ENCODE measurements around the gene NECTIN3.
A peak's percentile ranks its signal among the peaks of the same experiment; 100 is the strongest.

NECTIN3 gene

GRCh38 chr3:111051354-111051753 is 20.3 kb upstream of the NECTIN3 start:
- Histone ChIP-seq H3K27ac (ENCODE audit: low read length) (no peak overlapping the region), H3K4me3 (ENCODE audit: low read length) (no peak overlapping the region), H3K9ac (ENCODE audit: low read length) (no peak overlapping the region), H3K9me3 (ENCODE audit: control insufficient read depth, low read depth, low read length) (no peaks in the 10 kb centered on the region), H3K4me1 (ENCODE audit: control insufficient read depth, low read depth, low read length) (peaks cover 24% of the 10 kb centered on the region), H3K36me3 (ENCODE audit: control insufficient read depth, low read depth, low read length) (no peaks in the 10 kb centered on the region), H3K27me3 (ENCODE audit: control insufficient read depth, insufficient read depth, low read length) (no peaks in the 10 kb centered on the region)

- no peak overlapping the region for H3K9ac ChIP-seq (ENCODE audit: low read length)
- H3K4me3 ChIP-seq (ENCODE audit: low read length), result no peak overlapping the region
- no peaks in the 10 kb centered on the region for H3K9me3 ChIP-seq (ENCODE audit: control insufficient read depth, low read depth, low read length)
- peaks cover 6% of the 10 kb centered on the region for H3K4me1 ChIP-seq (ENCODE audit: control insufficient read depth, low read depth, low read length)
- no peaks in the 10 kb centered on the region for H3K27me3 ChIP-seq (ENCODE audit: control insufficient read depth, insufficient read depth, low read length)
- H3K36me3 ChIP-seq (ENCODE audit: control insufficient read depth, low read depth, low read length), result no peaks in the 10 kb centered on the region
- no peak overlapping the region for H3K27ac ChIP-seq (ENCODE audit: low read length)
Observed at GRCh38 chr3:111068574-111068973, 3.0 kb upstream of the NECTIN3 start.

GRCh38 chr3:111069974-111070771 is 1.4 kb upstream of the NECTIN3 start:
- Histone ChIP-seq H3K27me3 (ENCODE audit: control insufficient read depth, insufficient read depth, low read length) (no peaks in the 10 kb centered on the region), H3K9me3 (ENCODE audit: control insufficient read depth, low read depth, low read length) (no peaks in the 10 kb centered on the region), H3K36me3 (ENCODE audit: control insufficient read depth, low read depth, low read length) (no peaks in the 10 kb centered on the region), H3K4me1 (ENCODE audit: control insufficient read depth, low read depth, low read length) (peaks cover 16% of the 10 kb centered on the region), H3K4me3 (ENCODE audit: low read length) (peak overlapping the region; percentile 94), H3K27ac (ENCODE audit: low read length) (peak overlapping the region; percentile 76), H3K9ac (ENCODE audit: low read length) (peak overlapping the region; percentile 77)

- no peaks in the 10 kb centered on the region for H3K9me3 ChIP-seq (ENCODE audit: control insufficient read depth, low read depth, low read length)
- H3K4me3 ChIP-seq (ENCODE audit: low read length), result peak overlapping the region; percentile 94
- peak overlapping the region; percentile 77 for H3K9ac ChIP-seq (ENCODE audit: low read length)
- peaks cover 20% of the 10 kb centered on the region for H3K4me1 ChIP-seq (ENCODE audit: control insufficient read depth, low read depth, low read length)
- peak overlapping the region; percentile 76 for H3K27ac ChIP-seq (ENCODE audit: low read length)
- H3K27me3 ChIP-seq (ENCODE audit: control insufficient read depth, insufficient read depth, low read length), result no peaks in the 10 kb centered on the region
- H3K36me3 ChIP-seq (ENCODE audit: control insufficient read depth, low read depth, low read length), result no peaks in the 10 kb centered on the region
Observed at GRCh38 chr3:111070772-111071256, 802 bp upstream of the NECTIN3 start.

- Histone ChIP-seq H3K36me3 (ENCODE audit: control insufficient read depth, low read depth, low read length) (no peaks in the 10 kb centered on the region), H3K27ac (ENCODE audit: low read length) (no peak overlapping the region), H3K27me3 (ENCODE audit: control insufficient read depth, insufficient read depth, low read length) (no peaks in the 10 kb centered on the region), H3K9ac (ENCODE audit: low read length) (peak overlapping the region; percentile 76), H3K9me3 (ENCODE audit: control insufficient read depth, low read depth, low read length) (no peaks in the 10 kb centered on the region), H3K4me1 (ENCODE audit: control insufficient read depth, low read depth, low read length) (peaks cover 22% of the 10 kb centered on the region), H3K4me3 (ENCODE audit: low read length) (peak overlapping the region; percentile 96)
Observed at GRCh38 chr3:111072031-111072921, 660 bp downstream of the NECTIN3 start.

- no peaks in the 10 kb centered on the region for H3K36me3 ChIP-seq (ENCODE audit: control insufficient read depth, low read depth, low read length)
- H3K27me3 ChIP-seq (ENCODE audit: control insufficient read depth, insufficient read depth, low read length), result no peaks in the 10 kb centered on the region
- peak overlapping the region; percentile 96 for H3K4me3 ChIP-seq (ENCODE audit: low read length)
- H3K9me3 ChIP-seq (ENCODE audit: control insufficient read depth, low read depth, low read length), result no peaks in the 10 kb centered on the region
- no peak overlapping the region for H3K27ac ChIP-seq (ENCODE audit: low read length)
- peak overlapping the region; percentile 76 for H3K9ac ChIP-seq (ENCODE audit: low read length)
- H3K4me1 ChIP-seq (ENCODE audit: control insufficient read depth, low read depth, low read length), result peaks cover 31% of the 10 kb centered on the region
Observed at GRCh38 chr3:111073218-111073617, 1.6 kb downstream of the NECTIN3 start.

GRCh38 chr3:111076732-111077131 is 5.1 kb downstream of the NECTIN3 start:
- Histone ChIP-seq H3K4me3 (ENCODE audit: low read length) (no peak overlapping the region), H3K4me1 (ENCODE audit: control insufficient read depth, low read depth, low read length) (peaks cover 54% of the 10 kb centered on the region), H3K27ac (ENCODE audit: low read length) (no peak overlapping the region), H3K9ac (ENCODE audit: low read length) (no peak overlapping the region), H3K36me3 (ENCODE audit: control insufficient read depth, low read depth, low read length) (no peaks in the 10 kb centered on the region), H3K27me3 (ENCODE audit: control insufficient read depth, insufficient read depth, low read length) (no peaks in the 10 kb centered on the region), H3K9me3 (ENCODE audit: control insufficient read depth, low read depth, low read length) (no peaks in the 10 kb centered on the region)

- Histone ChIP-seq H3K27me3 (ENCODE audit: control insufficient read depth, insufficient read depth, low read length) (no peaks in the 10 kb centered on the region), H3K27ac (ENCODE audit: low read length) (no peak overlapping the region), H3K9ac (ENCODE audit: low read length) (no peak overlapping the region), H3K4me1 (ENCODE audit: control insufficient read depth, low read depth, low read length) (peaks cover 60% of the 10 kb centered on the region), H3K36me3 (ENCODE audit: control insufficient read depth, low read depth, low read length) (no peaks in the 10 kb centered on the region), H3K4me3 (ENCODE audit: low read length) (no peak overlapping the region), H3K9me3 (ENCODE audit: control insufficient read depth, low read depth, low read length) (no peaks in the 10 kb centered on the region)
Observed at GRCh38 chr3:111077369-111077768, 5.8 kb downstream of the NECTIN3 start.

GRCh38 chr3:111080413-111080812 is 8.8 kb downstream of the NECTIN3 start:
- Histone ChIP-seq H3K9ac (ENCODE audit: low read length) (peak overlapping the region; percentile 22), H3K27ac (ENCODE audit: low read length) (no peak overlapping the region), H3K27me3 (ENCODE audit: control insufficient read depth, insufficient read depth, low read length) (no peaks in the 10 kb centered on the region), H3K4me3 (ENCODE audit: low read length) (peak overlapping the region; percentile 6), H3K9me3 (ENCODE audit: control insufficient read depth, low read depth, low read length) (no peaks in the 10 kb centered on the region), H3K36me3 (ENCODE audit: control insufficient read depth, low read depth, low read length) (no peaks in the 10 kb centered on the region), H3K4me1 (ENCODE audit: control insufficient read depth, low read depth, low read length) (peaks cover 59% of the 10 kb centered on the region)

GRCh38 chr3:111081008-111081545 is 9.5 kb downstream of the NECTIN3 start:
- H3K9ac ChIP-seq (ENCODE audit: low read length), result peak overlapping the region; percentile 22
- H3K27ac ChIP-seq (ENCODE audit: low read length), result no peak overlapping the region
- H3K4me3 ChIP-seq (ENCODE audit: low read length), result no peak overlapping the region
- no peaks in the 10 kb centered on the region for H3K36me3 ChIP-seq (ENCODE audit: control insufficient read depth, low read depth, low read length)
- peaks cover 62% of the 10 kb centered on the region for H3K4me1 ChIP-seq (ENCODE audit: control insufficient read depth, low read depth, low read length)
- H3K9me3 ChIP-seq (ENCODE audit: control insufficient read depth, low read depth, low read length), result no peaks in the 10 kb centered on the region
- H3K27me3 ChIP-seq (ENCODE audit: control insufficient read depth, insufficient read depth, low read length), result no peaks in the 10 kb centered on the region

GRCh38 chr3:111084911-111085310 is 13.3 kb downstream of the NECTIN3 start:
- Histone ChIP-seq H3K4me3 (ENCODE audit: low read length) (no peak overlapping the region), H3K27me3 (ENCODE audit: control insufficient read depth, insufficient read depth, low read length) (no peaks in the 10 kb centered on the region), H3K9me3 (ENCODE audit: control insufficient read depth, low read depth, low read length) (no peaks in the 10 kb centered on the region), H3K9ac (ENCODE audit: low read length) (no peak overlapping the region), H3K36me3 (ENCODE audit: control insufficient read depth, low read depth, low read length) (no peaks in the 10 kb centered on the region), H3K4me1 (ENCODE audit: control insufficient read depth, low read depth, low read length) (peaks cover 62% of the 10 kb centered on the region), H3K27ac (ENCODE audit: low read length) (peak overlapping the region; percentile 52)
